ELF-1 (cell line): ENCODE data around the gene PTPRN2.
"Not testable (repeated sequence)": the region's sequence is repeated elsewhere in the genome, so short reads cannot be mapped to it uniquely, and the experiment has no call there.

Source experiments
- DNase-seq: peaks from one replicate; pipeline ENCODE4 v3.0.0-alpha.2; 2016; ENCODE audit warnings: low read depth, low spot score

Gene PTPRN2

GRCh38 chr7:158188676-158189075 lies 398.9 kb downstream of the PTPRN2 start:
- DNase-seq: no peak

GRCh38 chr7:158187694-158187994 lies 400.0 kb downstream of the PTPRN2 start:
- DNase-seq: no peak

GRCh38 chr7:158186864-158187693 lies 400.5 kb downstream of the PTPRN2 start:
- no peak for DNase-seq

GRCh38 chr7:158186406-158186805 lies 401.2 kb downstream of the PTPRN2 start:
- DNase-seq: no peak

- DNase-seq: no peak
Observed at GRCh38 chr7:158185653-158186052, 402.0 kb downstream of the PTPRN2 start.

- no peak for DNase-seq
Observed at GRCh38 chr7:158183431-158183830, 404.2 kb downstream of the PTPRN2 start.

- DNase-seq: no peak
Observed at GRCh38 chr7:158176561-158177173, 411.0 kb downstream of the PTPRN2 start.

GRCh38 chr7:158175779-158176178 lies 411.8 kb downstream of the PTPRN2 start:
- no peak for DNase-seq

GRCh38 chr7:158174947-158175346 lies 412.7 kb downstream of the PTPRN2 start:
- DNase-seq: no peak

GRCh38 chr7:158167373-158167772 lies 420.2 kb downstream of the PTPRN2 start:
- no peak for DNase-seq

GRCh38 chr7:158166386-158167340 lies 421.0 kb downstream of the PTPRN2 start:
- no peak for DNase-seq

GRCh38 chr7:158165711-158166110 lies 421.9 kb downstream of the PTPRN2 start:
- no peak for DNase-seq

- DNase-seq: peak; percentile 75
Observed at GRCh38 chr7:158164101-158165095, 423.2 kb downstream of the PTPRN2 start.

- DNase-seq: no peak
Observed at GRCh38 chr7:158161194-158161593, 426.4 kb downstream of the PTPRN2 start.

- no peak for DNase-seq
Observed at GRCh38 chr7:158160199-158160598, 427.4 kb downstream of the PTPRN2 start.

- DNase-seq: no peak
Observed at GRCh38 chr7:158157460-158157859, 430.2 kb downstream of the PTPRN2 start.

- not testable (repeated sequence) for DNase-seq
Observed at GRCh38 chr7:158151273-158151672, 436.4 kb downstream of the PTPRN2 start.

GRCh38 chr7:158150234-158150633 lies 437.4 kb downstream of the PTPRN2 start:
- no peak for DNase-seq

- not testable (repeated sequence) for DNase-seq
Observed at GRCh38 chr7:158147431-158147830, 440.2 kb downstream of the PTPRN2 start.

GRCh38 chr7:158145370-158145769 lies 442.3 kb downstream of the PTPRN2 start:
- DNase-seq: no peak
